GM18520 (cell line): ENCODE measurements around the gene MAVS.
A peak's percentile ranks its signal among the peaks of the same experiment; 100 is the strongest.
"Not testable (repeated sequence)": the region's sequence is repeated elsewhere in the genome, so short reads cannot be mapped to it uniquely, and the experiment has no call there.

Experiments
- ATAC-seq: cut with Tn5 transposase; IDR thresholded peaks from one replicate; pipeline ENCODE4 v1.9.1; 2021; ENCODE audit not compliant: unreplicated experiment

The MAVS gene

DNA sequence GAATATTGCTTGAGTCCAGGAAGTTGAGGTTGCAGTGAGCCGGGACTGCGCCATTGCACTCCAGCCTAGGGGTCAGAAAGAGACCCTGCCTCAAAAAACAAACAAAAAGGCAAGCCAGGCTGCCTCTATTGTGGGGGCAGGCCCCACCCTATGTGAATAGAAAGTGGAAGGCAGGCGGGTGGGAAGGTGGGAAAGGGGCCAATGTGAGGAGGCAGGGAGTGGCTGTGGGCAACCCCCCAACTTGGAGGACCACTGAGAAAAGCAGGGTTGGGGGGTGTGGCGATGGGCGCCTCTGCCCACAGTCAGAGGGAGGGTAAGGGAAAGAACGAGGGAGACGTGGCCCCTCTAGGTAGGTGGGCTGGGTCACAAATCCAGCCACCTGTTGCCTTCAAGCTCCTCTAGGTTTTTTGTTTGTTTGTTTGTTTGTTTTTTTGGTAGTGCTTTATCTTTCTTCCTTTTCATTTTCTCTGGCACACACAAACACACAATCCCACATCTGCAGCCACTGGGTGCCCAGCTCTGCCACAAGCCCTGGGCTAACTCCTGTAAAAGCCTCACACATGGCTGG lies 31.6 kb upstream of the MAVS start:
- no peak for ATAC-seq

DNA sequence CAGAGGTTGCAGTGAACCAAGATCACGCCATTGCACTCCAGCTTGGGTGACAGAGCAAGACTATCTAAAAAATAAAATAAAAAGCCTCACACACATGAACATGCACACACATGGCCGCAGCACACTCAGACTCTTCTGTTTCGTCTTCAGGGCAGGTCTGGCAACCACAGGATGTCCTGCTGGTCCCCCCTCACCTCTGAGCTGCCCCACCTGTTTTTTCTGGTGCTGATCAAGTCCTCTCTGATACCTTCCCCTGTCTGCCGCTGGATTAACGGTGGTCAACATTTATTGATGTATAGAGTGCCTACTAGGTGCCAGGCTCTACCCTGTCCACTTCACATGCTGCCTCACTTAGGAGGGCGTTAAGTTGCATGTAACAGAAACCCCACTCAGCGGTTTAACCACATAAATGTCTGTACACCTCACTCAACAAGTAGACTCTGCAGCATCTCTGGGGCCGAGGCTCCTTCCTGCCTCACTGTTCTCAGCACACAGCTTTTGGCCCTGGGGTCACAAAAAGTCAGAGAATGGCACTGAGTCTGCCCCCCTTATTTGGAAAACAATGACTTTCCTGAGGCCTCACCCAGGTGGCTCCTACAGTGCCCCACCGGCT lies 30.8 kb upstream of the MAVS start:
- ATAC-seq: no peak

DNA sequence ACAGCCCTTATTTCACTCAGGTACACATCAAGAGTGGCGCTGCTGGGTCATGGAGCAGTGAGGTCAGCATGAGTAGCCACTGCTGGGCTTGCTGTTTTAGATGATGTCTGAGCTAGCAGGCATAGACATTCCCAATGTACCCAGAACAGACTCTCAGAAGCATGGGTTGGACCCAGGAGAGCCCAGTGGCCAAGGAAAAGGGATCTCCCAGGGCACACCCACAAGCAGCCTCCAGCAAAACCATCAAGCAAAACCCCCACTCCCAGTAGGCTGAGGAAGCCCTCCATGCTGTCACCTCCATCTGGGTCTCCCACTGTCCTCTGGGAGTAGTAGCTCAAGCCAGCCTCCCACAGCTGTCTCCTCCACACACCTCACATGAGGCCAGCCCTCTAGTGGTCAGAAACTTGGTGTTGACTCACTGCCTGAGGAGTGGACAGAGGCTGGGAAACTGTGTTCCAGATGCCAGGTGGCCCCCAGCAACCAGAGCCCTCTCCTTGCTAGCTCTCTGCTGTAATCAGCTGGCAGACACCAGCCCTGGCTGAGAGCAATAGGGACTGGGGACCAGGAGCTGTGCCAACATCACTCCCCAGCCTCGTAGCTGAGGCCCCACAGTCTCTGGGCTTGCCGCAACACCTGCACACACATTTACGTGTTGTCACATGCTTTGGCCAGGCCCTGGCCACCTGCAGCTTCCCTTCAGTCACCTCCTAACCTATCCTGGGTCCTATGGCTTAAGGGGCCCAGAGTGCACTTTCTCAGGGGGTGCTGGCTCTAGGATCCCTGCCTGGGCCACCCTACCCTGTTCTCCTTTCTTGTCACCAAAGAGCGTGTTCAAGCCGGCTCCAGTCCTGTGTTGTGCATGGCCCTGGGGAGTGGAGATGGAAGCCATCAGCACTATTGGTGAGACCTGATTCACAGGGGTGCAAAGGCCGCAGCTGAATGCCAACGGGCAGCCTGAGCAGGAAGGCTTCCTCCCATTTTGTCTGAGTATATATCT lies 28.2 kb upstream of the MAVS start:
- ATAC-seq: no peak

DNA sequence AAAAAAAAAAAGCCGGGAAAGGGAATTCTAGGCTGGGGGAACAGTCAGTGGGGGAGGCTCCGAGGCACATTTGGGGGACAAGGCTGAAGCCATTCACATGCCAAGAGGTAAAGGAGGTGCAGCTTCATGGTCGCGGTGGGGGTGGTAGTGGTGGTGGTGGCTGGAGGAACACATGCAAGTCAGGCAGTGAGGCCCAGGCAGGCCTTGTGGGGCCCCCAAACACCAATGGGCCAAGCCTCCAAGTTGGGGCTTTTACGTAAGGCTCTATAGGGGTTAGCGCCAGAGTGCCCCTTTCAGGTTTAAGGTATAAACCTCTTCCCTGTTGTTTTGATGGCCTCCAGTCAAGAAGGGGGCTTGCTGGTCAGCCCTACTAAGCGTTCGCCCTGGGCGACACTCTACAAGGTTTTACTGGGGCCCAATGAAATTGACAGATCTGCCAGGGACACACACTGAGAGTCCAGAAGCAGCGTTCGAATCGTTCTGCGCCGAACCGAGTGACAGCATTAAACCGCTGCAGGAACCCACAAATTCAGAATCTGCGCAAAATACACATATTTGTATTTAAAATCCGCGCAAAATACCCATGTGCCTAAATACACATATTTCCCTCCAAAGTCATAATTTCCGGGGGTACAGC lies 27.1 kb upstream of the MAVS start:
- ATAC-seq: no peak

DNA sequence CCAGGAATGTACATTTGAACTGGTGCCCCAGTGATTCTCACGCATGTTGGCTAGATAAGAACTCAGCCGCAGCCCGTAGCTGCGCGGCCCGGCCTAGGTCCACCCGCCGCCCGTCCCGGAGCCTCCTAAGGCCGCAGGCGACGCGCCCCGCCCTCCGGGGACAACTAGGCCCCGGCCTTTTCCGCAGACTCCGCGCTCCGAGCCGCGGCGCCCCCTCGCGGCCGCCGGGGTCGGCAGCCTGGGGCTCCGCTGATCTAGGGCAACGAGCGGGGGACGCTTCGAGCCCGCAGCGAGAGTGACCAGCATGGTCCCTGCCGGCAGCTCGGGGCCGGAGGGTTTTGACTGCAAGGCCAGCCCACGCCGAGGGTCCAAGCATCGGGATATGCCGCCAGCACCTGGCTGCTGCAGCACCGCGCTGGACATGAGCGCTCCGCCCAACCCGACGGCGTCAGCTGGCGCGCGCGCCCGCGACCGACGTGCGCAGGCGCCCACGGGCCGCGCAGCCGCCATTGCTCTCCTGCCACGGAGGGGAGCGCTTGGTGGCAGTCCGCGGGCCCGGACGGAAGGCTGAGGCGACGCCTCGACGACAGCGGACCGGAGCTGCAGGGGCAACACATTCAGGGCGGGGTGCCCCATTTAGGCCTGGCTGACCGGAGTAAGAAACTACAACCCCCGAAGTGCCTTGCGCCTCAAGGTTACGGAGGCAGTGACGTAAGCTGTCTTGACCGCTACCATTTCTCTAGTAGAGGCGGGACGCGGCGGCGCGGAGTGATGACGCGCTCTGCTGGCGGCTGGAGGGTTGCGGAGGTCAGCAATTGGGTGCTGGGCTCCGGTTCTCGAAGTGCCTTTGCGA lies 26.4 kb upstream of the MAVS start, which contains the start of gene AP5S1:
Gene AP5S1 (plus strand): TSS at position 500 of the 853 bp plus-strand sequence. CDS start 1,571 bp downstream, outside the sequence.
- peak; percentile 76 for ATAC-seq

DNA sequence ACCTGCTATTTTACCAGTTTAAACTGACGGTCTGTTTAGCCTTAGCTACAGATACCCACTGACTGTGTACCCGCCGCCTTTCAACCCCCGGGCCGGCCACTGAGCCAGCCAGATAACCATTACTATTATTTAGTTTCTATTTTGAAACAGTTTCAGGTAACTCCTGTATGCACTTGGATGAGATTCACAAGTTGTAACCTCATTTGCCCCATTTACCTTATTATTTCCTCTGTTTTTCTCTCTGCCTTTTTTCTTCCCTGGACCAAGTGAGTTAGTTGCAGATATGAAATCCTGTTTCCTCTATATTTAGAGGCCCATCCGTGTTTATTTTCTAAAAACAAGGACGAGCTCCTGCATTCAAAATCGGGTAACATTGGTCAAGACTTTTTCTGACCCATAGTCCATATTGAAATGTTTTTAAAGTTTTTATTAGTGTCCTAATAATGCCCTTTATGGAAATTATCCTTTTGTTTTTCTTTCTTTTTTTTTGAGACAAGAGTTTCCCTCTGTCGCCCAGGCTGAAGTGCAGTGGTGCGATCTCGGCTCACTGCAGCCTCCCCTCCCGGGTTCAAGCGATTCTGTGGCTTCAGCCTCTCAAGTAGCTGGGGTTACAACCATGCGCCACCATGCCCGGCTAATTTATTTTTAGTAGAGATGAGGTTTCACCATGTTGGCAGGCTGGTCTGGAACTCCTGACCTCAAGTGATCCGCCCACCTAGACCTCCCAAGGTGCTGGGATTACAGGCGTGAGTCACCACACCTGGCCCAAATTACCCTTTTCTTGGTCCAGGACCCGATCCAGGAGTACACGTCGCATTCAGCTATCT lies 25.5 kb upstream of the MAVS start:
- no peak for ATAC-seq

DNA sequence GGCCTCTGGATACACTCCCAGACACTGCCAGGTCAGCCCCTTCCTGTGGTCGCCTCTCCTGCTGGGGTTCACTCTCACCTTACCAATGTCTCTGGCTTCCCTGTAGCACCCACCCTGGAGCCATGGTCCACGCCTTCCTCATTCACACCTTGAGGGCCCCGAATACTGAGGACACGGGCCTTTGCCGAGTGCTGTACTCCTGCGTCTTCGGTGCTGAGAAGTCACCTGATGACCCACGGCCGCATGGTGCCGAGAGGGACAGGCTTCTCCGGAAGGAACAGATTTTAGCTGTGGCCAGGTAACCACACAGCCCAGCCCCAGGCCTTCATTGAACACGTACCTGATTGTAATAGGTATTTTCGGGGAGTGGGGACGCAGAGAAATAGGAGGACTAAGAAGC lies 24.6 kb upstream of the MAVS start:
- no peak for ATAC-seq

DNA sequence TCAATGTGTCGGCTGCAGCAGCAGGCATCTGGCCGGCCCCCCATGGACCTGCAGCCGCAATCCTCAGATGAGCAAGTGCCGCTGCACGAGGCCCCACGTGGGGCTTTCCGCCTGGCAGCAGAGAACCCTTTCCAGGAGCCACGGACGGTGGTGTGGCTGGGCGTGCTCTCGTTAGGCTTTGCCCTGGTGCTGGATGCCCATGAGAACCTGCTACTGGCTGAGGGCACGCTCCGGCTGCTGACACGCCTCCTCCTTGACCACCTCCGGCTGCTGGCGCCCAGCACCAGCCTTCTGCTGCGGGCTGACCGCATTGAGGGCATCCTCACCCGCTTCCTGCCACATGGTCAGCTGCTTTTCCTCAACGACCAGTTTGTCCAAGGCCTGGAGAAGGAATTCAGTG lies 22.8 kb upstream of the MAVS start:
- ATAC-seq: no peak

DNA sequence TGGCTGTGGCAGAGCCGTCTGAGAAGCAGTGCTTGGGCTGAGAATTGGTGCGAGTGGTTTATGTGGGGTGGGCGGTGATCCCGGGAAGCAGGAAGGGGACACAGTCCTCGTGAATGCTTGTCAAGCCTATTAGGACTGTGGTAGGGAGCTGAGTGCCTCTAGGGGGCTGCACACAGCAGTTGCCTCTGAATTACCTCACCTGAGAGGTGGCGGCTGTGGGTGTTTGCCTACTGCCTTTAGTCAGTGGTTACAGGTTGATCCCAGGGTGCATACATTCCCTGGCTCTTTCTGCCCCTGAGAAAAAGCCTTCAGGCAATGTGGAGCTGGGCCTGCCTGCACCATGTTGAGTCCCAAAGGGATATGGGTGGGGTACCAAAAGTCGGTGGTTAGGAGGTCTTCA lies 21.1 kb upstream of the MAVS start:
- no peak for ATAC-seq

DNA sequence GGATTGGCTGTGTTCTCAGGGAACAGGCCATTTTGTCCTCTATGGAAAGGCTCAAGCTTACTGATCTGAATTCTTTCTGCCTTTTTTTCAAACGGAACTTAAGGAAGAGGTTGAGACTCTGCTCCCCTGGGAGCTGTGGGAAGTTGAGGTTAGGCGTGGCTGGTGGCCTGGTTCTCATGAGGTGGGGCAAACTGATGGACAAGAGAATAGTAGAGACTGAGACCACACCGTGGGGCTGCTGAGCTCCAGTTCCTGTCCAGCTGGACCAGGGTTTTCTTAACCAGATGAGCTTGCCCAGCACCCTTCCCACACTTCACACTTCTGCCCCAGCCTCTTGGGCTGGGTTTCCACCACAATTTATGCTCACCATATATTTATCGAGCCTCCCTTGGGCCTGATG lies 20.2 kb upstream of the MAVS start:
- ATAC-seq: no peak

DNA sequence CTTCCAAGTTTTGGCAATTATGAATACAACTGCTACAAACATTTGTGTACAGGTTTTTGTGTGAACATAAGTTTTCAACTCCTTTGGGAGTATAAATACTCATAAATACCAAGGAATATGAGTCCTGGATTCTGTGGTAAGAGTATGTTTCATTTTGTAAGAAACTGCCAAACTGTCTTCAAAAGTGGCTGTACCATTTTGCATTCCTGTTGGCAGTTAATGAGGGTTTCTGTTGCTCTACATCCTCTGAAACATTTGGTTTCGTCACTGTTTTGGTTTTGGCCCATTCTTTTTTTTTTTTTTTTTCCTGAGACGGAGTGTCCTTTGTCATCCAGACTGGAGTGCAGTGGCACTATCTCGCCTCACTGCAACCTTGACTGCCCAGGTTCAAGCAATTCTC lies 17.8 kb upstream of the MAVS start:
- ATAC-seq: no peak

DNA sequence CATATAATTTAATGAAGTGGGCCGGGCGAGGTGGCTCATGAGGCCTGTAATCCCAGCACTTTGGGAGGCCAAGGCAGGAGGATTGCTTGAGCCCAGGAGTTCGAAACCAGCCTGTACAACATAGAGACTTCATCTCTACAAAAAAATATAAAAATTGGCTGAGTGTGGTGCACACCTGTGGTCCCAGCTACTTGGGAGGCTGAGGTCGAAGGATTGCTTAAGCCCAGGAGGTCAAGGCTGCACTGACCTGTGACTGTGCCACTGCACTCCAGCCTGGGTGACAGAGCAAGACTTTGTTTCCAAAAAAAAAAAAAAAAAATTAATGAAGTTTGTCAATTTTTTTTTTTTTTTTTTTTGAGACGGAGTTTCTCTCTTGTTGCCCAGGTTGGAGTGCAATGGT lies 16.7 kb upstream of the MAVS start:
- not testable (repeated sequence) for ATAC-seq

DNA sequence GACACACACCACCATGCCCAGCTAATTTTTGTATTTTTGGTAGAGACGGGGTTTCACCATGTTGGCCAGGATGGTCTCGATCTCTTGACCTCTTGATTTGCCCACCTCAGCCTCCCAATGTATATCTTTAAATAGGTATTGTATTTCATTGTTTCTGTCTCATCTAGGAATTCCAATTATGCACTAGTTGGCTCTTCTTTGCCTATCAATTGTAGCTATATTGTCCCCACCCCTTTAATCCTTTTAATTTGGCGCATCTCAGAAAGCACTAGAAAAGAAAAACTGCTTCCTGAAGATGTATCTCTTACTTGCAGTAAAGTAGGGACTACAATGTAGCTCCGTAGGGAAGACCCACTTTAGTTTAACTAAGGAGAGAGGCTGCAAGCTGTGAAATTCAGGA lies 10.5 kb upstream of the MAVS start:
- no peak for ATAC-seq

DNA sequence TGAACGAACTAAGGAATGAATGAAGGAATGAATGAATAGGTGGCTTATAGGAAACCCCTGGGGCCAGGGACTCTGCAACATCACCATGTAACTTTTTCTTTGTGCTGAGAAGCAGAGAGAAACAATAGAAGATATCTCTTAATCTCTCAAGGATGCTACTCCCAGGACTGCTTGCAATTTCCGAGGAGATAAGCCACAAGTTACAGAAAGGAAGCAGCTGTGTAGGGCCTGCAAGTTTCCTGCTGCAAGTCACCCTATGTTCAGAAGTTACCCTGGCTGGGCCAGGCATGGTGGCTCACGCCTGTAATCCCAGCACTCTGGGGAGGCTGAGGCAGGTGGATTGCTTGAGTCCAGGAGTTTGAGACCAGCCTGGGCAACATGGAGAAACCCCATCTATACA lies 7.3 kb upstream of the MAVS start:
- no peak for ATAC-seq

DNA sequence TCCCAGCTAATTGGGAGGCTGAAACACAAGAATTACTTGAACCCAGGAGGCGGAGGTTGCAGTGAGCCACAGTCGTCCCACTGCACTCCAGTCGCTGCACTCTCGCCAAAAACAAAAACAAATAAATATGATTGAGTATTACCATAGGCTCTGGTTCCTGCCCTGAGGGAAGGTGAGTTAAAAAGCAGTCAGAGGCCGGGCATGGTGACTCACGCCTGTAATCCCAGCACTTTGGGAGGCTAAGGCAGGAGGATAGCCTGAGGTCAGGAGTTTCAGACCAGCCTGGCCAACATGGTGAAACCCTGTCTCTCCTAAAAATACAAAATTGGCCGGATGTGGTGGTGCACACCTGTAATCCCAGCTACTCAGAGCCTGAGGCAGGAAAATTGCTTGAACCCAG lies 6.4 kb upstream of the MAVS start:
- ATAC-seq: not testable (repeated sequence)

DNA sequence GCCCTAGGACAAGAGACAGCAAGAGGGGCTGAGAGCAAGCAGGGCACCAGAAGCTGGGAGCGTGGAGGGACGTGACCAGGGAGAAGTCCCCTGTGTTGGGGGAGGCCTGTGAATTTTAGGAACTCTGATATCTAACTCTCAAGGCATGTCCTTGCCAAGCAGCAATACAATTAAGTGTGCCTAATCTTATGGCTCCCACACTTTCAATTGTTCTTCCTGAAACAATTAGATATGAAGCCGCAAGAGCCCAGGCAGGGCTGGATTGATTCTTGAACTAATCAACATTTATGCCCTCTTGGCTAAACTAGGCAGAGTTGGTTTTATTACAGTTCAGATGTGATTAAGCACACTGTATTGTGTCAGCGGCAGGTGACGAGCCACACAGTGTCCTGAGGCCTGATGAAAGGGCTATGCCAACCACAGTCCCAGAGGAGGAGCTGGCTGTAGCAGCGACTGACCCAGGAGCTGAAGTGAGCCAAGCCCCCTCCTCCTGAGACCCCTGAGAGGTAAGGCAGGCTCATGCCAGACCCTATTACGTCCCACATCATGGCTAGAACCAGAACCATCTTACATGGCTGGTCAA lies 4.2 kb upstream of the MAVS start:
- ATAC-seq: no peak

DNA sequence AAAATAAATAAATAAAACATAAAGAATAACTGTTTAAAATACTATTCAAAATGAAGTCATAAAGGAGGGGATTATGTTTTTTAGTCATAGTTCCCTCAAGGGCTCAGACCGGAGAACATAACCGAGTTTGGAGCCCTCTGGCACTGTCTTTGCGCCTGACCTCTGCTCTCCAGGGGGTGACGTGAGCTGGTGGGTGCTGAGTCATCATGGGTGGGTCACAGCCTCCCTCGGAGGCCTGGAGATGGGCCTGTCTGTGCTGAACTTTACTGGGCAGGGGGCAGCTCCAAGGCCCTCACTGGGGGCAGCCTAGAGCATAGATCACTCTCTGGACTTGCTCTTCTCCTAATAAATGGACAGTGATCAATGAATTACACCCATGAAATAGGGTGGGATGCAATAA lies 3.1 kb upstream of the MAVS start:
- no peak for ATAC-seq

DNA sequence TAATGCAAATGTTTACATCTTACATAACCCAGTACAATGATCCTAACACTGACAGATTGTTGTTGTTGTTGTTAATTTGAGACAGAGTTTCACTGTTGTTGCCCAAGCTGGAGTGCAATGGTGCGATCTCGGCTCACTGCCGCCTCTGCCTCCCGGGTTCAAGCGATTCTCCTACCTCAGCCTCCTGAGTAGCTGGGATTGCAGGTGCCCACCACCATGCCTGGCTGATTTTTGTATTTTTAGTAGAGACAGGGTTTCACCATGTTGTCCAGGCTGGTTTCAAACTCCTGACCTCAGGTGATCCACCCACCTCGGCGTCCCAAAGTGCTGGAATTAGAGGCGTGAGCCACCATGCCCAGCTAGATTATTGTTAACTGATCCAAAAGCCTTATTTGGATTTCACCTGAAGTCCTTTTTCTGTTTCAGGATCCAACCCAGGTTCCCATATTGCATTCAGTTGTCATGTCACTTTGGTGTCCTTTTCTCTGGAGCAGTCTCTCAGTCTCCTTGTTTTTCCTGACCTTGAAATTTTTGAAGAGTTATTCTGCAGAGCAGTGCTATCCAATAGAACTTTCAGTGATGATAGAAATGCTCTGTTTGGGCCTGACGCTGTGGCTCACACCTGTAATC lies 2.5 kb upstream of the MAVS start:
- ATAC-seq: not testable (repeated sequence)

DNA sequence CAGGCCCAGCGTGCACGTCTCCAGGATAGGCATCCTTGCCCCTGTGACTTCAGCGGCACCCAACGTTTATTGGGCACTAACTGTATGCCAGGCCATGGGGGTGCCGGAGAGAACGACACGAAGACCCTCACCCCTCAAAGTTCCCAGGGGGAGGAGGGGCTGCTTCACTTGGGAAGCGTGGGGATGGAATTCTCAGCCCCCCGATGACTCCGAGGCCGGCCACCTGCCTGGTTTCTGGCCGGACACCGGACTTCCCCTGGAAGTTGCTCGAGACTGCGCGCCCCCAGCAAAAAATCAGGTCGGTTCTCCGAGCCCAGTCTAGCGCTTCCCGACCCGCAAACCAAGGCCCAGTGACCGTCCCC lies 275 bp upstream of the MAVS start:
- ATAC-seq: no peak
